ENCODE data around the gene IL36B. TPM values are rescaled to one million over a fixed set of nuclear protein-coding genes. Genes with fewer than 3 reads are reported as not detected.

The IL36B gene
- total RNA-seq, 2 donors from 2014 or later, result not detected

- Histone ChIP-seq H3K27ac (no peak overlapping the region), H3K4me1 (no peaks in the 10 kb centered on the region), H3K27me3 (no peaks in the 10 kb centered on the region), H3K4me3 (no peak overlapping the region), H3K36me3 (replicated peaks in 1 of 2; ENCODE audit: insufficient read depth in 1 of 2, low read depth in 2 of 2) (no peaks in the 10 kb centered on the region), H3K9me3 (no peaks in the 10 kb centered on the region)
- TF ChIP-seq POLR2A (IDR thresholded peaks at IDR 0.05), result no peak
- no peak for TF ChIP-seq CTCF (IDR thresholded peaks at IDR 0.05)
- no peak for ATAC-seq
- DNase-seq, result no peak
- WGBS, 2 donors, result 43 to 76% methylated on average over 1 of the region's 1 CpG
- intact Hi-C loops (cut with DNase I), result no loop called here
Measured at GRCh38 chr2:113060796-113061195, 8.1 kb upstream of the IL36B start.

GRCh38 chr2:113060396-113060795 is 7.7 kb upstream of the IL36B start:
- Histone ChIP-seq H3K27me3 (no peaks in the 10 kb centered on the region), H3K4me3 (no peak overlapping the region), H3K4me1 (no peaks in the 10 kb centered on the region), H3K36me3 (replicated peaks in 1 of 2; ENCODE audit: insufficient read depth in 1 of 2, low read depth in 2 of 2) (no peaks in the 10 kb centered on the region), H3K27ac (no peak overlapping the region), H3K9me3 (no peaks in the 10 kb centered on the region)
- ATAC-seq (no peak), DNase-seq (no peak)
- 78 to 80% methylated on average over 4 of the region's 4 CpGs for WGBS, 2 donors
- intact Hi-C loops (cut with DNase I), result no loop called here
- TF ChIP-seq POLR2A (IDR thresholded peaks at IDR 0.05) (no peak), CTCF (IDR thresholded peaks at IDR 0.05) (no peak)

GRCh38 chr2:113058998-113059960 is 6.6 kb upstream of the IL36B start, which contains the start of gene IL36RN:
Gene IL36RN, plus strand, starts transcription at chr2:113059198. Its CDS starts 241 bp downstream, at chr2:113059439.
- Histone ChIP-seq H3K4me1 (no peaks in the 10 kb centered on the region), H3K36me3 (replicated peaks in 1 of 2; ENCODE audit: insufficient read depth in 1 of 2, low read depth in 2 of 2) (no peaks in the 10 kb centered on the region), H3K9me3 (no peaks in the 10 kb centered on the region), H3K4me3 (no peak within 1 kb of the TSS), H3K27ac (no peak within 1 kb of the TSS), H3K27me3 (no peaks in the 10 kb centered on the region)
- ATAC-seq, result no peak
- WGBS, 2 donors, result 70 to 81% methylated on average over 10 to 15 of the region's 15 CpGs
- DNase-seq, result no peak
- intact Hi-C loops (cut with DNase I), result no loop called here
- TF ChIP-seq CTCF (IDR thresholded peaks at IDR 0.05) (no peak), POLR2A (IDR thresholded peaks at IDR 0.05) (no peak)

- H3K9me3 ChIP-seq, result no peaks in the 10 kb centered on the region
- WGBS, 2 donors, result 62 to 66% methylated on average over 2 of the region's 2 CpGs
- H3K36me3 ChIP-seq (replicated peaks in 1 of 2; ENCODE audit: insufficient read depth in 1 of 2, low read depth in 2 of 2), result no peaks in the 10 kb centered on the region
- no peak overlapping the region for H3K4me3 ChIP-seq
- H3K4me1 ChIP-seq, result no peaks in the 10 kb centered on the region
- H3K27me3 ChIP-seq, result no peaks in the 10 kb centered on the region
- intact Hi-C loops (cut with DNase I), result no loop called here
- no peak for ATAC-seq
- DNase-seq, result no peak
- H3K27ac ChIP-seq, result no peak overlapping the region
- TF ChIP-seq CTCF (IDR thresholded peaks at IDR 0.05) (no peak), POLR2A (IDR thresholded peaks at IDR 0.05) (no peak)
Measured at GRCh38 chr2:113058411-113058994, 5.8 kb upstream of the IL36B start.

Measured in body of pancreas (tissue), 4 donors.